OCI-LY7 (cell line): ENCODE data around the gene IRF8. TPM values are rescaled to one million over a fixed set of nuclear protein-coding genes. Genes with fewer than 3 reads are reported as not detected.

ENCODE experiments used
- BruUV-seq: library from RNA; stranded (reverse); fragments of 400-500 nt; replicated peaks from 2 replicates; lab custom pipeline; 2021; lab: Mats Ljungman, UMichigan
- CTCF ChIA-PET: fragments of 300-600 bp; sonication (Branson Sonifier 250); formaldehyde crosslinking; loops from one replicate; lab custom pipeline; 2022; ENCODE audit warnings: antibody characterized with exemption; ENCODE audit not compliant: unreplicated experiment; lab: Charles Lee
- POLR2A ChIA-PET: fragments of 300-600 bp; sonication (Branson Sonifier 250); formaldehyde crosslinking; loops from one replicate; lab custom pipeline; 2022; ENCODE audit warnings: antibody characterized with exemption; lab: Charles Lee
- DNase-seq: peaks from one replicate; pipeline ENCODE4 v3.0.0-alpha.2; 2015; ENCODE audit warnings: low spot score
- H2AFZ ChIP-seq: fragments of 200-600 bp; sonication (generic), shearing (Covaris generic); 2 replicates; pipeline ENCODE4 v1.6.1; 2014; ENCODE audit warnings: mild to moderate bottlenecking, antibody characterized with exemption, low read length, moderate library complexity
- H3K27ac ChIP-seq: fragments of 200-600 bp; sonication (generic); 2 replicates; pipeline ENCODE4 v1.5.1; 2014; ENCODE audit warnings: mixed run types, low read depth, mild to moderate bottlenecking, moderate library complexity, low read length, inconsistent platforms; ENCODE audit not compliant: poor library complexity, severe bottlenecking
- H3K36me3 ChIP-seq: fragments of 200-600 bp; sonication (generic); 2 replicates; pipeline ENCODE4 v1.6.1; 2014; ENCODE audit warnings: mild to moderate bottlenecking, antibody characterized with exemption, low read length, moderate library complexity, mixed read lengths; ENCODE audit not compliant: insufficient read depth
- H3K4me1 ChIP-seq: fragments of 200-600 bp; sonication (generic); 2 replicates; pipeline ENCODE4 v1.5.1; 2014; ENCODE audit warnings: mild to moderate bottlenecking, low read length; ENCODE audit not compliant: insufficient read depth, poor library complexity, severe bottlenecking
- H3K4me2 ChIP-seq: fragments of 200-600 bp; sonication (generic); 2 replicates; pipeline ENCODE4 v1.6.1; 2014; ENCODE audit warnings: mild to moderate bottlenecking, low read length
- H3K4me3 ChIP-seq: fragments of 200-600 bp; sonication (generic); 2 replicates; pipeline ENCODE4 v1.5.1; 2014; ENCODE audit warnings: mild to moderate bottlenecking, low read depth, low read length; ENCODE audit not compliant: poor library complexity, severe bottlenecking
- H3K79me2 ChIP-seq: fragments of 200-600 bp; sonication (generic); 2 replicates; pipeline ENCODE4 v1.6.1; 2016; ENCODE audit warnings: low read depth, mild to moderate bottlenecking, low read length, moderate library complexity, mixed read lengths; ENCODE audit not compliant: insufficient read depth
- H3K9me2 ChIP-seq: fragments of 200-600 bp; sonication (generic); 2 replicates; pipeline ENCODE4 v1.6.1; 2016; ENCODE audit warnings: mild to moderate bottlenecking, low read length, mixed read lengths; ENCODE audit not compliant: insufficient read depth
- H3K9me3 ChIP-seq: fragments of 200-600 bp; sonication (generic); 2 replicates; pipeline ENCODE4 v1.6.1; 2014; ENCODE audit warnings: mild to moderate bottlenecking, mixed run types, low read length, mixed read lengths
- H4K20me1 ChIP-seq: fragments of 200-600 bp; sonication (generic); 2 replicates; pipeline ENCODE4 v1.6.1; 2014; ENCODE audit warnings: mild to moderate bottlenecking, antibody characterized with exemption, low read length, moderate library complexity, mixed read lengths; ENCODE audit not compliant: insufficient read depth
- CTCF ChIP-seq: fragments of 200-600 bp; sonication (generic); conservative IDR thresholded peaks from 2 replicates; pipeline ENCODE4 v1.5.1; 2014; ENCODE audit warnings: mild to moderate bottlenecking, antibody characterized with exemption, low read length, moderate library complexity, mixed read lengths
- EZH2phosphoT487 ChIP-seq: fragments of 200-600 bp; sonication (generic); IDR thresholded peaks from 2 replicates; pipeline ENCODE4 v1.6.1; 2018; ENCODE audit warnings: low read depth, borderline replicate concordance, mild to moderate bottlenecking, mixed run types, antibody characterized with exemption, low read length, moderate library complexity, mixed read lengths
- intact Hi-C: fragments of 100-400 bp; cut with micrococcal nuclease; formaldehyde crosslinking; loops from one replicate; pipeline ENCODE4 v1.10.0; 2022; ENCODE audit not compliant: unreplicated experiment
- total RNA-seq, 2 experiments: library from RNA; depleted of rRNA in 1 of 2; stranded (reverse); fragments of >200 nt in 1 of 2; shearing (Covaris generic) in 1 of 2; gene quantifications; 2 replicates each; pipeline ENCODE4 v1.2.3, GENCODE V29; 2014 to 2022

Gene IRF8
- total RNA-seq, 2 experiments from 2014 or later: 181 to 224 TPM

GRCh38 chr16:85912211-85912974, 13.4 kb downstream of the IRF8 start:
- no peaks in the 10 kb centered on the region for H4K20me1 ChIP-seq
- H2AFZ ChIP-seq: no peak overlapping the region
- no peak for TF ChIP-seq EZH2phosphoT487
- peaks cover 83% of the 10 kb centered on the region for H3K4me1 ChIP-seq
- peak overlapping the region; percentile 99 for H3K27ac ChIP-seq
- H3K4me3 ChIP-seq: peak overlapping the region; percentile 60
- DNase-seq: no peak
- no TSS peak for BruUV-seq
- no peaks in the 10 kb centered on the region for H3K9me2 ChIP-seq
- H3K36me3 ChIP-seq: peaks cover 89% of the 10 kb centered on the region
- CTCF ChIA-PET: interaction anchor here (0.6 kb wide), 1 partner anchor 1902 kb away, joined by 5 read pairs; no protein-coding TSS in a partner anchor
- peaks cover 51% of the 10 kb centered on the region for H3K79me2 ChIP-seq
- POLR2A ChIA-PET: interaction anchor here (0.6 to 1.9 kb wide), 6 partner anchors 10 to 75 kb away, joined by 3 to 8 read pairs (median 4); partner anchors contain the start of gene IRF8
- peak overlapping the region; percentile 85 for H3K4me2 ChIP-seq
- H3K9me3 ChIP-seq: no peaks in the 10 kb centered on the region
- intact Hi-C loops: no loop called here

- no peak overlapping the region for H2AFZ ChIP-seq
- TF ChIP-seq CTCF (no peak), EZH2phosphoT487 (no peak)
- H3K27ac ChIP-seq: peak overlapping the region; percentile 99
- ChIA-PET CTCF (interaction anchor here (0.6 kb wide), 1 partner anchor 799 kb away, joined by 3 read pairs; no protein-coding TSS in a partner anchor), POLR2A (interaction anchor here (1.9 kb wide), 1 partner anchor 31 kb away, joined by 5 read pairs; no protein-coding TSS in a partner anchor)
- peaks cover 82% of the 10 kb centered on the region for H3K4me1 ChIP-seq
- DNase-seq: no peak
- intact Hi-C loops: no loop called here
- H3K79me2 ChIP-seq: peaks cover 50% of the 10 kb centered on the region
- peaks cover 96% of the 10 kb centered on the region for H3K36me3 ChIP-seq
- H3K4me2 ChIP-seq: peak overlapping the region; percentile 85; the same call in 1 of the 2 replicates
- H3K9me2 ChIP-seq: no peaks in the 10 kb centered on the region
- H4K20me1 ChIP-seq: no peaks in the 10 kb centered on the region
- no peak overlapping the region for H3K4me3 ChIP-seq
- BruUV-seq: no TSS peak
- H3K9me3 ChIP-seq: no peaks in the 10 kb centered on the region
Measured at GRCh38 chr16:85913141-85913601, 14.2 kb downstream of the IRF8 start.

- Histone ChIP-seq H3K27ac (peak overlapping the region; percentile 32), H3K79me2 (peaks cover 48% of the 10 kb centered on the region), H3K36me3 (peaks cover 100% of the 10 kb centered on the region), H3K4me2 (peak overlapping the region; percentile 85; the same call in 1 of the 2 replicates), H2AFZ (no peak overlapping the region), H3K4me3 (no peak overlapping the region), H3K9me3 (no peaks in the 10 kb centered on the region), H3K9me2 (no peaks in the 10 kb centered on the region), H3K4me1 (peaks cover 76% of the 10 kb centered on the region), H4K20me1 (no peaks in the 10 kb centered on the region)
- no peak for TF ChIP-seq EZH2phosphoT487
- TF ChIP-seq CTCF: no peak
- no peak for DNase-seq
- ChIA-PET CTCF (no interaction called here), POLR2A (no interaction called here)
- BruUV-seq: no TSS peak
- intact Hi-C loops: no loop called here
Measured at GRCh38 chr16:85913688-85914422, 14.9 kb downstream of the IRF8 start.
